Measurements from ENCODE around the gene GOLT1A.

DNA sequence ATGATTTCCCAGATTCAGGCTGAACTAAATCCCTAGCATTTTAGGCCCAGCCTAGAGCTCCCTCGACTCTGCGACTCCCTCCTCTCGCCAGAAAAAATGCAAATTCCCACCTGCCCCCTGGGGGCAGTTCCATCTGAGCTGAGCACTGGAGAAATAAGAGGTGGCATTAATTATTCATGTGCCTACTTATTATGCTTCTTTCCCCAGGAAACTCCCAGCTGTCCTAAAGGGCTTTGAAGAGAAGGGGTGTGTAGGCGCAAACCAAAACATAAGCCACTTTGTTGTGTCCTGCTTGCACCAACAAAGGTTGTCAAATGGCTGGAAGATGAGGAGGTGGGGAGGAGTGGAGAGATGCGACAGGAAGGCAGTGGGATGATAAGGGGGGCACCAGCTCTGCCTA lies 41.4 kb upstream of the GOLT1A start:
- TF ChIP-seq, protein P1, sequence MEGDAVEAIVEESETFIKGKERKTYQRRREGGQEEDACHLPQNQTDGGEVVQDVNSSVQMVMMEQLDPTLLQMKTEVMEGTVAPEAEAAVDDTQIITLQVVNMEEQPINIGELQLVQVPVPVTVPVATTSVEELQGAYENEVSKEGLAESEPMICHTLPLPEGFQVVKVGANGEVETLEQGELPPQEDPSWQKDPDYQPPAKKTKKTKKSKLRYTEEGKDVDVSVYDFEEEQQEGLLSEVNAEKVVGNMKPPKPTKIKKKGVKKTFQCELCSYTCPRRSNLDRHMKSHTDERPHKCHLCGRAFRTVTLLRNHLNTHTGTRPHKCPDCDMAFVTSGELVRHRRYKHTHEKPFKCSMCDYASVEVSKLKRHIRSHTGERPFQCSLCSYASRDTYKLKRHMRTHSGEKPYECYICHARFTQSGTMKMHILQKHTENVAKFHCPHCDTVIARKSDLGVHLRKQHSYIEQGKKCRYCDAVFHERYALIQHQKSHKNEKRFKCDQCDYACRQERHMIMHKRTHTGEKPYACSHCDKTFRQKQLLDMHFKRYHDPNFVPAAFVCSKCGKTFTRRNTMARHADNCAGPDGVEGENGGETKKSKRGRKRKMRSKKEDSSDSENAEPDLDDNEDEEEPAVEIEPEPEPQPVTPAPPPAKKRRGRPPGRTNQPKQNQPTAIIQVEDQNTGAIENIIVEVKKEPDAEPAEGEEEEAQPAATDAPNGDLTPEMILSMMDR (conservative IDR thresholded peaks at IDR 0.05; ENCODE audit: low read length): no peak
- no peak for TF ChIP-seq EZH2phosphoT487 (IDR thresholded peaks at IDR 0.05; ENCODE audit: borderline replicate concordance)
